Measurements from ENCODE around the gene LRRC7. TPM values are rescaled to one million over a fixed set of nuclear protein-coding genes. Genes with fewer than 3 reads are reported as not detected.

LRRC7 gene
- polyA plus RNA-seq, 1 experiment: 0.22 TPM

GRCh38 chr1:69534829-69535228, 32.9 kb upstream of the LRRC7 start:
- POLR2A ChIA-PET: no interaction called here
- CTCF ChIA-PET: no interaction called here
- DNase-seq (ENCODE audit: low read depth): no peak
- Histone ChIP-seq H3K27me3 (ENCODE audit: control insufficient read depth, insufficient read depth, low read length) (no peaks in the 10 kb centered on the region), H3K36me3 (ENCODE audit: control insufficient read depth, insufficient read depth, low read length) (no peaks in the 10 kb centered on the region), H3K4me3 (ENCODE audit: low read depth, low read length) (no peak overlapping the region)
- TF ChIP-seq CTCF (IDR thresholded peaks at IDR 0.05; ENCODE audit: insufficient read depth, low read depth, low read length): no peak

GRCh38 chr1:69535490-69535889, 32.2 kb upstream of the LRRC7 start:
- Histone ChIP-seq H3K36me3 (ENCODE audit: control insufficient read depth, insufficient read depth, low read length) (no peaks in the 10 kb centered on the region), H3K27me3 (ENCODE audit: control insufficient read depth, insufficient read depth, low read length) (no peaks in the 10 kb centered on the region), H3K4me3 (ENCODE audit: low read depth, low read length) (no peak overlapping the region)
- no peak for DNase-seq (ENCODE audit: low read depth)
- TF ChIP-seq CTCF (IDR thresholded peaks at IDR 0.05; ENCODE audit: insufficient read depth, low read depth, low read length): no peak
- POLR2A ChIA-PET: no interaction called here
- CTCF ChIA-PET: no interaction called here

GRCh38 chr1:69540052-69540451, 27.7 kb upstream of the LRRC7 start:
- no peak overlapping the region for H3K4me3 ChIP-seq (ENCODE audit: low read depth, low read length)
- H3K27me3 ChIP-seq (ENCODE audit: control insufficient read depth, insufficient read depth, low read length): no peaks in the 10 kb centered on the region
- ChIA-PET POLR2A (no interaction called here), CTCF (no interaction called here)
- no peak for TF ChIP-seq CTCF (IDR thresholded peaks at IDR 0.05; ENCODE audit: insufficient read depth, low read depth, low read length)
- H3K36me3 ChIP-seq (ENCODE audit: control insufficient read depth, insufficient read depth, low read length): no peaks in the 10 kb centered on the region
- DNase-seq (ENCODE audit: low read depth): no peak

- ChIA-PET CTCF (no interaction called here), POLR2A (no interaction called here)
- no peak for DNase-seq (ENCODE audit: low read depth)
- no peak overlapping the region for H3K4me3 ChIP-seq (ENCODE audit: low read depth, low read length)
- H3K27me3 ChIP-seq (ENCODE audit: control insufficient read depth, insufficient read depth, low read length): no peaks in the 10 kb centered on the region
- TF ChIP-seq CTCF (IDR thresholded peaks at IDR 0.05; ENCODE audit: insufficient read depth, low read depth, low read length): no peak
- H3K36me3 ChIP-seq (ENCODE audit: control insufficient read depth, insufficient read depth, low read length): no peaks in the 10 kb centered on the region
Observed at GRCh38 chr1:69551476-69552324, 16.0 kb upstream of the LRRC7 start.

- H3K4me3 ChIP-seq (ENCODE audit: low read depth, low read length): no peak overlapping the region
- POLR2A ChIA-PET: no interaction called here
- H3K36me3 ChIP-seq (ENCODE audit: control insufficient read depth, insufficient read depth, low read length): no peaks in the 10 kb centered on the region
- no peaks in the 10 kb centered on the region for H3K27me3 ChIP-seq (ENCODE audit: control insufficient read depth, insufficient read depth, low read length)
- no peak for TF ChIP-seq CTCF (IDR thresholded peaks at IDR 0.05; ENCODE audit: insufficient read depth, low read depth, low read length)
- CTCF ChIA-PET: interaction anchor here (1.3 kb wide), 1 partner anchor 9 kb away, joined by 4 read pairs; no protein-coding TSS in a partner anchor
- DNase-seq (ENCODE audit: low read depth): no peak
Observed at GRCh38 chr1:69553726-69554125, 14.0 kb upstream of the LRRC7 start.
